GM18507 (cell line): Measurements from ENCODE around the gene CYP46A1.

Source experiments
- DNase-seq: peaks from one replicate; pipeline ENCODE4 v3.0.0; 2011; ENCODE audit warnings: low read depth; ENCODE audit not compliant: insufficient read length; ENCODE audit errors: extremely low spot score
- FAIRE-seq: peaks from 2 replicates; lab custom pipeline; 2011; peaks lifted over from hg19 to GRCh38; lab: Jason Lieb, UNC

The CYP46A1 gene

GRCh38 chr14:99769123-99769522, 85.0 kb downstream of the CYP46A1 start:
- DNase-seq, result no peak
- FAIRE-seq, result no peak

DNA sequence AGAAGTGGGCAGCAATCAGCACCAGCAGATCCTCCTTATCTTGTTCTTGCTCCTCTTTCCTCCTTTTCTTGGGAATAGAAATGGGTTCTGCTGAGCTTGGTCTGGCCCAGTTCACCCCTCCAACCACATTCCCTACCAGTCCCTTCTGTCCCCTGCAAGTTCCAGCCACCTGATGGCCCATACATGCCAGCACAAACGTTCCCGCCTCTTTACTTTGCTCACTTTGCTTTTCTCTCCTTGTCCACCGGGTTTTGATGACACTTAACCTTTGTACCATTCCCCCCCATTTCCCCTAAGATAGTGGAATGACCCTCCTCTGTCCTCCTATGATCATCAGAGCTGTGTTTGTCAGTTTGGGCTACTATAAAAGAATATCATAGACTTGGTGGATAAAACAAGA, 85.7 kb downstream of the CYP46A1 start:
- FAIRE-seq, result no peak
- no peak for DNase-seq

GRCh38 chr14:99772371-99773283, 88.5 kb downstream of the CYP46A1 start:
- FAIRE-seq, result no peak

GRCh38 chr14:99773521-99774497, 89.7 kb downstream of the CYP46A1 start:
- FAIRE-seq, result no peak

More at GRCh38 chr14:99772371-99773283, 88.5 kb downstream of the CYP46A1 start:
- no peak for DNase-seq

DNA sequence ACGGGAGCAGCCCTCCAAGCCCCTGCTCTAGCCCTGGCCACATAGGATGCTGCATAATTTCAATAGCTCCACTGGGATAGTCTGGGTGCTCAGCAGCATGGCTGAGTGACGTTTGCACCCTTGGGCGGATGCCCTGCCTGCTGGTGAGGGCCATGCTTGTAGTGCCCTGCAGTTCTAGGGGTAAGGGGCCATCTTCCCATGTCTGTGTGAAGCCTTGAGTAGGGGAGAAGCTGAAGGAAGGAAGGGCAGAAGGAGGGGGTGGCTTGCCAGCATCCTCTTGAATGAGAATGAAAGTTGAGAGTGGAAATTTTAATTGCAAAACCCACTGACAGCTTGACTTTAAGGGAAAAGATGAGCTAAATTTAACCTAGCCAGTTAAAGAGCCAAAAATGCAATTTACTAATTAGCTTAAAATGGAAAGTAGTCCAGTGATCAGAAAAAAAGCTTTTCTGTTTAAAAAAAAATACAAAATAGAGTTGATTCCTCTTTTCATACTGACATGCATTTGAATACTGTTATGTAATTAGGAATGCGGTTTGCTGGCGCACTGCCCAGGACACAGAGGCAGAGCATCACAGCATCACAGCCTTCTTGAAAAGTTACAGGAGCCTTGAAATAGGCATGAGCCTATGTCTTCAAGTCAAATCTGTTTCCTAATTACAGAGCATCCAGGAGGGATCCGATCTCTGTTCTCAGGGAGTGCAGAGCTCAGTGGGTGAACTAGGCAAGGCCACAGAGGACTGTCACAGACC, 90.6 kb downstream of the CYP46A1 start:
- FAIRE-seq, result no peak
- DNase-seq, result no peak

More at GRCh38 chr14:99773521-99774497, 89.7 kb downstream of the CYP46A1 start:
- no peak for DNase-seq

DNA sequence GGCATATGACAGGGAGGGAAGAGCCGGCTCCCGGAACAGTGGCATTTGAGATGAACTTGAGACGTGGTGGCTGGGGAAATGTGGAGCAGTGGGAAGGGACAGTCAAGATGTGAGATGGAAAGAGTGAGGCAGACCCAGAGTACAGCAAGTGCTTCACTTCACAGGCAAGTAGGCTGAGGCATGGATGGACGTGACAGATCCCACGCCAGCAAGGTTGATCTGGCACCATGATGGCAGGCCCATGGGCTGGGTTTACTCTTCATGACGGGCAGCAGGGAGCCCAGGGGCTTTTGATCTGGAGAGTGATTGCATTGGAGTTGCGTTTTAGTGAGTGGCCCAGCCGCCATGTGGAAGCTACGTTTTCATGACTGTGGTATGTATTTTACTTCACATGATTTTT, 91.3 kb downstream of the CYP46A1 start:
- no peak for FAIRE-seq
- DNase-seq, result no peak
